GM21786 (cell line): ENCODE measurements around the gene NAA38.

Source experiments
- ATAC-seq: cut with Tn5 transposase; IDR thresholded peaks from one replicate; pipeline ENCODE4 v1.9.1; 2021; ENCODE audit not compliant: unreplicated experiment

The NAA38 gene, protein sequence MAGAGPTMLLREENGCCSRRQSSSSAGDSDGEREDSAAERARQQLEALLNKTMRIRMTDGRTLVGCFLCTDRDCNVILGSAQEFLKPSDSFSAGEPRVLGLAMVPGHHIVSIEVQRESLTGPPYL

GRCh38 chr17:7856811-7857712 is at the start of gene NAA38:
TSS of gene NAA38 (minus strand) at chr17:7857559. CDS start at chr17:7857463, 96 bp downstream.
- peak; percentile 79 for ATAC-seq

GRCh38 chr17:7903154-7904103 is 46.1 kb upstream of the NAA38 start:
- no peak for ATAC-seq

- no peak for ATAC-seq
These were observed 40.4 kb upstream of the NAA38 start for GRCh38 chr17:7897773-7898172.

DNA sequence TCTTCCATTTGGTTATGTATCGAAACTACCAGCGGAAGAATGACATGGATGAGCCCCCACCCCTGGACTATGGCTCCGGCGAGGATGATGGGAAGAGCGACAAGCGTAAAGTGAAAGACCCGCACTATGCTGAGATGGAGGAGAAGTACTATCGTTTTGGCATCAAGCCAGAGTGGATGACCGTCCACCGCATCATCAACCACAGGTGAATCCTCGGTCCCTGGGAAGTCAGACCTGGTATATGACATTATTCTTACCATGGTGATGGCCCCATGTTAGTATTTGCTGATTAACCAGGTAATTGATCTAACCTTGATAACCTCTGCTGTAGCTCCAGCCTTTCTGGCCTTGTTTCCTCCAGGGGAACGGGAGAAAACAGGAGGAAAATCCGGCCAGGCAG is 39.7 kb upstream of the NAA38 start:
- no peak for ATAC-seq

DNA sequence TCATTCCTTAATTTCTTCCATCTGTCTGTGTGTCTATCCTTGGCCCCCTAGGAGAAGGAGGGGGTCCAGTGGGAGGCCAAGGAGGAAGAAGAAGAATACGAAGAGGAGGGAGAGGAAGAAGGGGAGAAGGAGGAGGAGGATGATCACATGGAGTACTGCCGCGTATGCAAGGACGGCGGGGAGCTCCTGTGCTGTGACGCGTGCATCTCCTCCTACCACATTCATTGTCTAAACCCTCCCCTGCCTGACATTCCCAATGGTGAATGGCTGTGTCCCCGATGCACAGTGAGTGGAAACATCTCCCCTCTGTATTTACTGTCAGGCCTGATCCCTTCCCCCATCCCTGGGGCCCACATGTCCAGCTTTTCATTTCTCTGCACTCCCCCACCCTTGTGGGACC is 37.5 kb upstream of the NAA38 start:
- ATAC-seq: no peak

GRCh38 chr17:7894226-7894625 is 36.9 kb upstream of the NAA38 start:
- ATAC-seq: no peak

DNA sequence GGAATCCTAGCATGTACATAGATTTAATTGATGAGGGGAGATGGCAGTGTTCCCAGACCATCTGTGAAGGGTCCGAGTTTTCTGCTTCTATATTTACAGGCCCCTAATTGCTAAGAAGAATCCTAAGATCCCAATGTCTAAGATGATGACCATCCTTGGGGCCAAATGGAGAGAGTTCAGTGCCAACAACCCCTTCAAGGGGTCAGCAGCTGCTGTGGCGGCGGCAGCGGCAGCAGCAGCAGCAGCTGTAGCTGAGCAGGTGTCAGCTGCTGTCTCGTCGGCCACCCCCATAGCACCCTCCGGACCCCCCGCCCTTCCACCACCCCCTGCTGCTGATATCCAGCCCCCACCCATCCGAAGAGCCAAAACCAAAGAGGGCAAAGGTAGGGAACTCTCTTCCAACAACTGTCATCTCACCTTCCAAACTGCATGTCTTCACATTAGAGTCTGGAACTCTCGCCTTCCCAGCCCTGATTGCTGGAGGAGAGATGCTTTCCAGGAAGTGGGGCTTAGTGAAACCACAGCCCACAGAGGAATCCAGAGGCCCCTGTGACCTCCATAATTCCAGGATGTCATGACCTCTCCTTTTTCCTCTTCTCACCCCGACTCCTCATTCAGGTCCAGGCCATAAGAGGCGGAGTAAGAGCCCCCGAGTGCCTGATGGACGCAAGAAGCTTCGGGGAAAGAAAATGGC is 36.0 kb upstream of the NAA38 start:
- ATAC-seq: no peak

- ATAC-seq: no peak
These were observed 32.0 kb upstream of the NAA38 start for GRCh38 chr17:7889166-7889955.

DNA sequence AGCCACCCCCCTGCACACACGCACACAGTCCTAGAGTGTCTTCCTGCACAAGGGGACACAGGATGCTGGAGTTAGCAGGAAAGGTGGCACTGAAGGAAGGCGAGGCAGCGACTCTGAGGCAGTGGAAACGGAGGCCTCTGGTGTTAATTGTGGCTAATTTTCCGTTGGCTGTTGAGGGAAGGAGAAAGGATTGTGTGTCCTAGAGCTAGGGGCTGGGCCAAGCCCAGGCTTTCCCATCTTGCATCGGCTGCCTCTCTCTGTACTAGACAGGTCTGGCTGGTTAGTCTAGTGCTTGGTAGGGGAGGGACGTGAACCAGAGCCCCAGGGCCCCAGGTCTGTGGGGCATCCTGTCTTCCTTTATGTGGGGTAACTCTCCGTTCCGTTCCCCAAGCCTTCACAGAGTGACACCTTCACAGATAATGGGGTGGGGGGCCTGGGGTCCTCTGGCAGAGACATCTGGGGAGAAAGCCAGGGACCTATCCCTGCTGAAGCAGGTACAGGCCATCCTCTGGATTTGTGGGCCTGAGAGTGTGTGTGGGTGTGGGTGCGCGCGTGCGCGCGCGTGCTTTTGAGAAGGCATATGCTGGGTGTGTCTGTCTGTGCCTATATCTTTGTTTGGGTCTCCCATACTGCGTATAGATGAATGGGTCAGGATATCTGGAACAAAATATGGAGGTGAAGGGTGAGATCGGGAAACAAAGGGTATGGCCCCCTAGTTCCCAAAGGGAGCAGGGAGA is 31.0 kb upstream of the NAA38 start, which contains the start of gene CHD3:
CHD3 (plus strand) TSS at position 606 of the 737 bp plus-strand sequence. CDS start 212 bp downstream, outside the sequence.
- ATAC-seq: no peak

GRCh38 chr17:7887482-7888183 is 30.3 kb upstream of the NAA38 start:
- peak; percentile 34 for ATAC-seq

DNA sequence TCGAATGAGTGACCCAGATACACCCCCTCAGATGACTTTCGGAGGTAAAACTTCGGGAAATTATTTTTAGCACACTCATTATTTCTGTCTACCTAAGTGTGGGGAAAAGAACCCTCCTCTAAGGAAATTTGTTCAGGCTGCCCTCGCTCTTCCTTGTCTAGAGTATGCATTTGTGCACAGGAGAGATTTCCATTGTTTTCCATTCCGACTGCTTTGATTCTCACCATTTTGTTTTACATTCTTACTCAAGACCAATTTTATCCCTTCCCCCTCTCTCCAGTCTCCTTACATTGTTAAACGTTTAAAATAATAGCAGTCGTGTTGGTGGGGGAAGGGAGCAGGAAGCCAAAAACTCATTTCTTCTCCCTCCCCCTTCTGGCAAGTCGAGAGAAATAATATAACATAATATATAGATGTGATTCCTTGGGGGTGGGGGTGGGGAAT is 29.7 kb upstream of the NAA38 start:
- ATAC-seq: no peak

DNA sequence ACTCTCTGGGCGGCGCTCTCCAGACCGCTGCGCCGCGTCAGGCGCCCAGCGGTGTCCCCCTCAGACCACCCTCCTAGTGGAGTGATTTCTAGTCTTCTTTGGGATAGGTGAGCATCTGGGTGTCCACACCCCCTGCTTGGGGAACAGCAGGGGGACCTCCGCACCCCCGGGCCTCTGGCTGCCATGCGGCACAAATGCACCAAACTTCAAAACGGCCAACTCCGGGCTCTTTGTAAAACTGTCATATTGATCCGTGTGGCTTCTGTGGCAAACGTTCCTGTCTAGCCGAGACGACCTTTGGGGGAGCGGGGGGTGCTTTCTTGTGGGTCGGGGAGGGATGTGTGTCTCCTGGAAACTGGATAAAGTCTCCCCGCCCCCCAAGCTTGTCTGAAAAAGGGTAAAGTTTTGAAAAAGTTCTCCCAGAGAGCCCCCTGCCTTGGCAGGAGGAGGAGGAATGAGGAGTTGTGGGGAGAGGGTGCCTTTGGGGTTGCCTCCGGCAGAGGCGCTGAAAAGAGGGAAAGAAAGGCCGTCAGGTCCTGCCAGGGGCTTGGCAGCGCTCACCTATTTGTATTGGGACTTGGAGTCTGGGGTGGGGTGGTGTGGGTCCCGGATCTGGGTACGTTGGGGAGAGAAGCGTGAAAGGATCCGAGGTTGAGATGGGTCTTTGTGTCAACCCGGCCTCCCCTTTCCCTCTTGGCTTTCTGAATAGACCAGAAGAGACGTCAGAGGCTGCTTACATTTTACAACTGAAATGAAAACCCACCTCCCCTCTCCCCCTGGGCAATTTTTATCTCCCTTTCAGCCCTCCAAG is 29.1 kb upstream of the NAA38 start:
- no peak for ATAC-seq

DNA sequence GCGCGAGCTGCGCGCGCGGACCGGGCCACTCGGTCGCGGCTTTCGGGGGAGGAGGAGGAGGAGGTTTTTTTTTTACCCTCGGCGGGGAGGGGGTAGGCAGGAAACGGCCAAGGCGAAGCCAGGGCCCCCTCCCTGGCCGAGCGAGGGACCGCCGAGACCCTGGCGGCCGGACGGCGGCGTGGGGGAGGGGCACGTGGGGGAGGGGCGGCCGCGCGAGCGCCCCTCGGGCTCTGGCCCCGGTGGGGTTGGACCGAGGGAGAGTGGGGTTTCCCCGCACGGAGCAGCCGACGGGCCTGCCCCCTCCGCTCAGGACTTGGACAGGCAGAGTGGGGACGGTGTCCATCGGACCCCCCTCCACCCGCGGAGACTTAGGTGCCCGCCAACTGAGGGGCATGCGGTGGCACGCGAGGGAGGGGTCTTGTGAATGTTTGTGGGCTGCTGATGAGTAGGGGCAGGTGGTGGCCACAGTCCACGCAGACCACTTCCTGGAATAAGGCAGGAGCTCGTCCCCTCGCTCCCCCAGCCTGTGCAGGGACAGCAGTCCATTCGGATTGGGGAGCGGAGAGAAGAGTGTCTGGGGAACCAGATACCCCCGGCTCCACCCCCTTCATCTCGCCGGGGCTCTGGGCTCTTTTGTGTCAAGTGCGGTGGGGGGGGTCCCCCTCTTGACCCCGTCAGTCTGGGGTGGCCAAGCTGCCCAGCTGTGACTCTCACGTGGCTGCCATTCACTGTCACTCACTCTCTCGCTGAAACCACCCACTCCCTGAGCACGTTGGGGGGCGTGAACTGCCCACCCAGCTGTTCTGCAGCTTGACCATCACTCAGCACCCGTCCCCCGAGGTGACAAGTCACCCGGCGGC is 28.2 kb upstream of the NAA38 start:
- no peak for ATAC-seq

DNA sequence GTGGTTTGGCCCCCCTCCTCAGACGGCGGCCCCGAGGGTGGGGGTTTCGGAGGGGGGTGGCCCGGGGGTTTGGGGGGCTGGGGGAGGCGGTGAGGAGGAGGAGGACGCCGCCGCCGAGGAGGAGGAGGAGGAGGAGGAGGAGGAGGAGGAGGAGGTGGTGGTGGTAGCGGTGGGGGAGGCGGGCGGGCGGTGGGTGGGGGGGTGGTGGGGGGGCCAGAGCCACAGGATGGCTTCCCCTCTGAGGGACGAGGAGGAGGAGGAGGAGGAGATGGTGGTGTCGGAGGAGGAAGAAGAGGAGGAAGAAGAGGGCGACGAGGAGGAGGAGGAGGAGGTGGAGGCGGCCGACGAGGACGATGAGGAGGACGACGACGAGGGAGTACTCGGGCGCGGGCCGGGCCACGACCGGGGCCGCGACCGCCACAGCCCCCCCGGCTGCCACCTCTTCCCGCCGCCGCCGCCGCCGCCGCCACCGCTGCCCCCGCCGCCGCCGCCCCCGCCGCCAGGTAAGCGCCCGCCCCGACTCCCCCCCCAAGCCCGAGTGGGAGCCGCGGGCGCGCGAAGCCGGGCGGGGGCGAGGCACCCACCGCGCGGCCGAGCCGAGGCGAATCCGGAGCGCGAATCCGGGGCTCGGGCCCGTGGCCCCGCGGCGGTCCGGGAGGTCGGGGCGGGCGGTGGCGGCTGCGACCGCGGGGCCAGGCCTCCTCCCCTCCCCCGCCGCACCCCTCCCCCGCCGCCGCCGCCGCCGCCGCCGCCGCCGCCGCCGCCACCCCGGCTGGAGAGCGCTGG is 27.4 kb upstream of the NAA38 start:
- no peak for ATAC-seq

GRCh38 chr17:7883781-7884386 is 26.5 kb upstream of the NAA38 start:
- ATAC-seq: no peak

DNA sequence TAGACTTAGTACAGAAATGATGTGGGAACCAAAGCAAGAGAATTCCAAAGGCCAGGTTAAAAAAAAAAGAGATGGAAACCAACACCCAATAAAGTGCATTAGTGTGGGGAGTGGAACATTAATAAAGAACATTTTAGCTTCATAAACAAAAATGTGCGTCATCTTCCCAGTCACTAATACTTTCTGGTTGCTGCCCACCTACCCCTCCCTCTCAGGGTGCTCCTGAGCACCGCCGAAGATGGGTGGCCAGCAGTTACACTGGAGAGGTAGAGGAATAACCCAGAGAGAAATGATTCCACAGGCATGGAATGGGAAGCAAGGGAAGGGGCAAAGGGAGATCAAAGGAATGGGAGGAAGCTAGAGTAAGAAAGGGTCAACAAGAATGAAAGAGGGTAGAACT is 25.3 kb upstream of the NAA38 start:
- no peak for ATAC-seq
